ENCODE data around the gene PLEKHM1.

Gene PLEKHM1

DNA sequence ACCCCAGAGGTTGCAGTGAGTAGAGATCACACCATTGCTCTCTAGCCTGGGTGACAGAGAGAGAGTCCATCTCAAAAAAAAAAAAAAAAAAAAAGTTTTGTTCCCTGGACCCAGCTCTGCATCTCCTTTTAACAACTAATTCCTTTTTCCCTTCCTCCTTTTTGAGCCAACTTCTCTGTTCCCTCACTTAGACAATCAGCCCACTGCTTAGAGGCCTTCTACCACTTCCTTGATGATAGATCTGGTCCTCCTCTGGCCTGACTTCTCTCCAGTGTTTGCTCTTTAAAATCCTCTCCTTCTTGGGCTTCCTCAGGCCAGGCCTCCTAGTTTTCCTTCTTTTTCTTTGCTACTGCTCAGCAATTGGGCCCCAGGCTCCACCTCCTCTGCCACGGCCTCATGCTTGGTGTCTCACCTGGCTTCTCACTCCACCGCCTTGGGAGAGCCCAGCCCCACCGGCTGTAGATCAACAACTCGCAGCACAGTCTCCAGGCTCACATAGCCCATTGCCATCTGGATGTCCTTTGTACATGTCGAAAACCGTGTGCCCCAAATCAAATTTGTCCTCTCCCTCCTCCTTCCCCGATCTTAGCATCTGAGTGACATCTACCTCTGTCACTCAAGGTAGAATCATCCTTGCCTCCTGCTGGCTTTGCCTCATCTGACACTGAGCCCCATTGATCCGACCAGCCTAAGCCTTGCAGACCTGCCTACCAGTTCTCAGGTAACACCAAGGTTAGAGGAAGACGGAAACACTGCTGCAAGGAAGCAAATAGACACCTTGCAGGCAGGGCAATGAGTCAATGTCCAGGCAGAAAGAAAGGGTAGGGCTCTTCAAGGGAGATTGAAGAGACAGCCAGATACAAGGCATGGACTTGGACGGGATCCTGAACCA is 75.3 kb downstream of the PLEKHM1 start:
- TF ChIP-seq POLR2A (IDR thresholded peaks at IDR 0.05; ENCODE audit: low read length) (no peak), GATA1 (IDR thresholded peaks at IDR 0.05; ENCODE audit: low read depth, low read length) (no peak)

GRCh38 chr17:45413498-45413923 is 77.0 kb downstream of the PLEKHM1 start:
- DNase-seq: no peak
- no peak for TF ChIP-seq POLR2A (IDR thresholded peaks at IDR 0.05; ENCODE audit: low read length)
- no peak for TF ChIP-seq GATA1 (IDR thresholded peaks at IDR 0.05; ENCODE audit: low read depth, low read length)

More for the DNA sequence above, 75.3 kb downstream of the PLEKHM1 start:
- no peak for DNase-seq

- no peak for DNase-seq
- TF ChIP-seq POLR2A (IDR thresholded peaks at IDR 0.05; ENCODE audit: low read length) (no peak), GATA1 (IDR thresholded peaks at IDR 0.05; ENCODE audit: low read depth, low read length) (no peak)
Observed at GRCh38 chr17:45411348-45412105, 79.0 kb downstream of the PLEKHM1 start.

DNA sequence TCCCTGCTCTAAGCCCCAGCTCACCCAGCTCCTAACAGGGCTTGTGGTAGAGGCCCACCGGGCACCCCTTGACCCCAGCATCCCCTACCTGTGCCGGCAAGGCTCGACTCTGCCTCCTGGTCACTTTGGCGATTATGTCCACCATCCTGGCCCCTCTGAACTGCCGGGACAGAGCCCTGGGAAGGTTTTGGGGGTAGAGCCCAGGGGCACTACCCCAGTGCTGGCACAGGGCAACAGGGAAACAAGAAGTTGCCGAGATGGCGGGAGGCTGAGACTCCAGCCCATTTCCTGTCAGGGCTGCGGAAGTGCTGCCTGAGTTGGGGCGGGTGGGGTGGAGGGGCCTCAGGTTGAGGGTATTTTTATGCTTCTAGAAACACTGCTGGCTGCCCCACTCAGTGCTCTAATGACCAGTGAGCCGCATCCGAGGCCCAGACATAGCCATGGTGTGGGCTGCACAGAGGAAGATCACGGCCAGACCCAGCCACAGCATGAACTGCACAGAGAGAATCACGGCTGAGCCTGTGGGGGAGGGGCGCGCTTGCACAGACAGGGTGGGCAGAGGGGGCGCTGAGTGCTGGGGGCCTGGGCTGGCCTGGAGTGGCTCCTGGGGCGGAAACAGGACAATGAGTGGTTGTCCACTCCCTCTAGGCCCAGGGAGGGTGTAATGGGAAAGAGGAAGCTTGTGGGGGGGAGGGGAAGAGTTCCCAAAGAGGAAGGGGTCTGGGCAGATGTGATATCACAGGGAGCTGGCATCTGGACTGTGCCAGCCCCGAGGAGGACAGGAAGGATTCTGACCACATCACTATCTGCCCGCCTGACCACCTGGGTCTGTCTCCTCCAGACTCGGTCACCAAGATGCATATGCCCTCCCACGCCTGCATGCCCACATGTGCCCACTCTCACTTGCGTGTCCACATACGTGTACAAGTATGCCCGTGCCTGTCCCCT is 80.1 kb downstream of the PLEKHM1 start:
- no peak for DNase-seq

GRCh38 chr17:45409659-45410076 is 80.9 kb downstream of the PLEKHM1 start:
- no peak for DNase-seq

More for the DNA sequence above, 80.1 kb downstream of the PLEKHM1 start:
- no peak for TF ChIP-seq GATA1 (IDR thresholded peaks at IDR 0.05; ENCODE audit: low read depth, low read length)
- TF ChIP-seq POLR2A (IDR thresholded peaks at IDR 0.05; ENCODE audit: low read length): no peak

DNA sequence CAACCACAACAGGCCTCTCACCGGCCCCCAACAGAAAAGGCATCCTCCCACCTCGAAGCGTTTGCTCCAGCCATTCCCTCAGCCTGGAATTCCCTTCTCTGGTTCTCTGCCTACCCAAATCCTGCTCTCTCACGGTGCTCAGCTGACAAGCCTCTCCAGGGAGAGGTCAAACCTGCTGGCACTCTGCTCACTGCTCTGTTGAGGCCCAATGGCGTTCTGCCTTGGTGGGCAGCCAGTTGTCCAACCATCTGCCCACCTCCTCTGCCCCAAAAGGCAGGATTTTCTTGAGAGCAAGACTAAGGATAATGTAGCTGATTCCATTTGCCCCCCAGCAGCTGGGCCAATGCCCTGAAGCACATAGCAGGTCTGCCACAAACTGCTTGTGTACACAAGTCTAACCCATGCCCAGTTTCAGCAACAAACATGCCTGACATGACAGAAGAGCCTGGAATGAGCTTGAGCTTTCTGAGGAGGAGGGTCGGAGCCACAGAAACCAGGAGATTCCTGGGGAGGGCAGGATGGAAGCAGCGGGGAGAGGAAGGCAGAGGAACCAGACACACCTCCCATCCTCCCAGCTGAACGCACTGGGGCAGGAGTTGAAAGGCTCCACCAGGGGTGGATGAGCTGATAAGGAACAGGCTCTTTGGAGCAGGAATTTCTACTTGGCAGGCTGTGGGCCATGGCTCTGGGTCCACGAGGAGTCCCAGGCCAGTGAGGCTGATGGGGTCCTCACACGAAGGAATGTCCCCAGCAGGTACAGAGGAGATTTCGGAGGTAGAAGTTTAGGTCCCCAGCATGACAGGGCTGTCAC is 81.7 kb downstream of the PLEKHM1 start:
- TF ChIP-seq GATA1 (IDR thresholded peaks at IDR 0.05; ENCODE audit: low read depth, low read length): no peak
- TF ChIP-seq POLR2A (IDR thresholded peaks at IDR 0.05; ENCODE audit: low read length): no peak
- no peak for DNase-seq

More at GRCh38 chr17:45409659-45410076, 80.9 kb downstream of the PLEKHM1 start:
- no peak for TF ChIP-seq POLR2A (IDR thresholded peaks at IDR 0.05; ENCODE audit: low read length)
- TF ChIP-seq GATA1 (IDR thresholded peaks at IDR 0.05; ENCODE audit: low read depth, low read length): no peak

- DNase-seq: no peak
- TF ChIP-seq POLR2A (IDR thresholded peaks at IDR 0.05; ENCODE audit: low read length) (no peak), GATA1 (IDR thresholded peaks at IDR 0.05; ENCODE audit: low read depth, low read length) (no peak)
Observed at GRCh38 chr17:45406107-45406506, 84.4 kb downstream of the PLEKHM1 start.

DNA sequence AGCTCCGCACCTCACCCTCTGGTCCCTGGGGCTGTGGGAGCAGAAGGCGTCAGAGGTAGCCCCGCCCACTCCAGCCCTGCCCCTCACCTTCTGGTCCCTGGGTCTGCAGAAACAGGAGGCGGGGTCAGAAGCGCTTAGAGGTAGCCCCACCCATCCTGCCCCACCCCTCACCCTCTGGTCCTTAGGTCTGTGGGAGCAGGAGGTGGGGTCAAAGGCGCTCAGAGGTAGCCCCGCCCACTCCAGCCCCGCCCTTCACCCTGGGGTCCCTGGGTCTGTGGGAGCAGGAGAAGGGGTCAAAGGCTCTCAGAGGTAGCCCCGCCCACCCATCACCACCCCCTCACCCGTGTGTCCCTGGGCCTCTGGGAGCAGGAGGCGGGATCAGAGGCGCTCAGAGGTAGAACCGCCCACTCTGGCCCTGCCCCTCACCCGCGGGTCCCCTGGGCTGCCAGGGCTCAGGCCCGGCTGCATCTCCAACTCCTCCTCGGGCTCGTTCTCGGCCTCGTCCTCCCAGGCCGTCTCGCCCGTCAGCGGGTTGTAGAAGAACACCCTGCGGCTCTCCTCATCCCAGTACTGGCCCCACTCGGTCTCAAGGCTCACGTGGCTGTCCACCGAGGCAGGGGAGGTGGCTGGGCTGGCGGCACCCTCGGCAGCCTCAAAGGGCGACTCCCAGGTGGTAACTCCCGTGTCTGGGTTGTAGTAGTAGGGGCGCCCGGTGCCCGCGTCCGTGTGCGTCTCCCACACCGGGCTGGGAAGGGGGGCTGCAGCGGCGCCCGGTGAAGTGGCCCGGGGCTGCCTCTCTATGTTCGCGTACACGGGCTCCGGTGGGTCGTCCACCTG is 85.1 kb downstream of the PLEKHM1 start:
- DNase-seq: no peak
- TF ChIP-seq GATA1 (IDR thresholded peaks at IDR 0.05; ENCODE audit: low read depth, low read length) (no peak), POLR2A (IDR thresholded peaks at IDR 0.05; ENCODE audit: low read length) (no peak)

DNA sequence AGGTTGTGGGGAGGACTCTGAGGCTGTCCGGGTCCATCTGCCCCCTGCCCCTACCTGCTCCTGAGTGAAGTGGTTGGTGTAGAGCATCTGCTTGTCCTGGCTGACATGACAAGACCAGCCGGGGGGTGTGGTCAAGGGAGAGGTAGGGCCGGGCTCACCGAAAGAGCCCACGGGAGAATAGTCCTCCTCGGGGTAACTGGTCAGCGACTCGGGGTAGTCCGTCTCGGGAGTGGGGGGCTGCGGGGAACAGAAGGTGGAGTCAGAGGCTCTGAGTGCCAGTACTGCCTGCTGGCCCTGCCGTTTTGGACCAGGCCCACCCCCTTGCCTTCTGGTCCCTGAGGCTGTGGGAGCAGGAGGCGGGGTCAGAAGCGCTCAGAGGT is 85.7 kb downstream of the PLEKHM1 start:
- TF ChIP-seq POLR2A (IDR thresholded peaks at IDR 0.05; ENCODE audit: low read length) (no peak), GATA1 (IDR thresholded peaks at IDR 0.05; ENCODE audit: low read depth, low read length) (no peak)
- DNase-seq: no peak

DNA sequence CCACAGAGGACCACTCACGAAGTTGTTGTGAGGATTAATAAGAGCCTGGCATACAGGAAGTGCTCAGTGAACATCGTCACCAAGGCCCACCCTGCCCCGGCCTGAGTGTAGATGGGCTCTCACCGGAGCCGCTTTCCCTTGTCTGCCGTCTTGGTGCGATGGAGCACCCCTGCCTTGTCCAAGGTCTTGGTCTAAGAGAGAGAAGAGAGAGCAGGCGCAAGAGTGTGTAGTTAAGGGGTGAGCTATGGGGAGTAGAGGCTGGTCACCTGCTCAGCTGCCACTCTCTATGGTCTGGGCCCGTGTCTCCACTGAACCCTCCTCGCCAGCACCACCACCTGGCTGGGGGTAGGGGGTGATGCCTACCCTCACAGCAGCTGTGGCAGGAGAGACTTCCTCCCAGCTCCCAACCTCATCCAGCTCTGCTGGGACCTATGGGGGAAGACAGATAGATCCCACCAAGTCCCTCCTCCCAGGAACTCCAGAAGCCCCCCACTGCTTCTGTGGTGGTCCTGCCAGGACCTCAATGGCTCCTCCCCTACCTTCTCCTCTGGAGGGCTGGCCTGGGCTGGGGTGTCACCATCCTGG is 86.5 kb downstream of the PLEKHM1 start:
- TF ChIP-seq POLR2A (IDR thresholded peaks at IDR 0.05; ENCODE audit: low read length) (no peak), GATA1 (IDR thresholded peaks at IDR 0.05; ENCODE audit: low read depth, low read length) (no peak)
- no peak for DNase-seq

DNA sequence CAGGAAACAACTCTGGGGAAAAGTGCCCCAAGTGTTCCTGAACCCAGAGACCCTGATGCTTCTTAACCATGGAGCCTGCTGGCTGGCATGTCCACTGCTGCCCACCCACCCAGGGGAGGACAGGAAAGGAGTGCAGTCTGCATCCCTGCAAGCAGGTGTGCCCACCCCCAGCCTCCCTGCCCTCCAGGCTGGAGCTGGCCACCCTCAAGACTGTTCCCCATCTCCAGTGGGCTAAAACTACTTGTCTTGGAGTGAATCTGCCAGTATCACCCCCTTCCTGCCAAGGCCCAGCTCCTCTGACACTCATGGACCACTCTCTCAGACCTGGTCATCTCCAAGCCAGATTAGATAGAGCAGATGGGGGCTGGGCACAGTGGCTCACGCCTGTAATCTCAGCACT is 87.6 kb downstream of the PLEKHM1 start:
- no peak for TF ChIP-seq GATA1 (IDR thresholded peaks at IDR 0.05; ENCODE audit: low read depth, low read length)
- no peak for TF ChIP-seq POLR2A (IDR thresholded peaks at IDR 0.05; ENCODE audit: low read length)

More for the DNA sequence above, 87.6 kb downstream of the PLEKHM1 start:
- no peak for DNase-seq
